GM19238 (cell line): ENCODE results near the gene TMEM119.

Experiments used
- DNase-seq: peaks from one replicate; pipeline ENCODE4 v3.0.0; 2011; ENCODE audit warnings: low spot score; ENCODE audit not compliant: insufficient read length

TMEM119 gene

GRCh38 chr12:108542320-108542719 lies 55.6 kb downstream of the TMEM119 start:
- DNase-seq: no peak
